ENCODE results near the gene CADPS2.

CADPS2 gene

GRCh38 chr7:122677149-122677548 lies 209.1 kb downstream of the CADPS2 start:
- Histone ChIP-seq H3K79me1 (ENCODE audit: low read depth, low read length) (no peaks in the 10 kb centered on the region), H3K4me2 (ENCODE audit: insufficient read depth, low read length, poor library complexity, severe bottlenecking) (no peak overlapping the region), H3K4ac (ENCODE audit: low read length) (no peak overlapping the region), H3K18ac (ENCODE audit: low read length) (no peak overlapping the region), H2BK120ac (ENCODE audit: low read depth, low read length) (no peak overlapping the region), H3K4me3 (ENCODE audit: low read length in 2 of 2) (no peak overlapping the region), H4K91ac (ENCODE audit: low read depth, low read length, poor library complexity) (no peak overlapping the region), H3K9ac (ENCODE audit: low read depth, low read length, poor library complexity) (no peak overlapping the region), H3K36me3 (replicated peaks in 1 of 2; ENCODE audit: control insufficient read depth in 2 of 2, insufficient read depth in 2 of 2, low read length in 2 of 2) (no peaks in the 10 kb centered on the region), H3K9me3 (replicated peaks in 1 of 2; ENCODE audit: control insufficient read depth in 2 of 2, insufficient read depth in 1 of 2, low read depth in 1 of 2, low read length in 2 of 2) (peaks cover 0 to 6% of the 10 kb centered on the region in 2 donors), H2BK15ac (ENCODE audit: low read length) (no peak overlapping the region), H3K27ac (replicated peaks; ENCODE audit: low read length) (no peak overlapping the region), H2AFZ (ENCODE audit: low read length) (no peak overlapping the region), H4K8ac (ENCODE audit: low read depth, low read length) (no peak overlapping the region), H2AK5ac (ENCODE audit: low read depth, low read length) (no peak overlapping the region), H3K27me3 (ENCODE audit: control insufficient read depth in 3 of 3, insufficient read depth in 3 of 3, low read depth in 1 of 3, low read length in 3 of 3) (no peaks in the 10 kb centered on the region), H3K4me1 (ENCODE audit: control insufficient read depth in 2 of 2, insufficient read depth in 1 of 2, low read depth in 1 of 2, low read length in 2 of 2) (peaks cover 2 to 21% of the 10 kb centered on the region in 2 donors), H2BK12ac (ENCODE audit: low read length) (no peak overlapping the region), H3K23ac (ENCODE audit: low read depth, low read length, poor library complexity) (no peak overlapping the region), H3K14ac (ENCODE audit: low read length) (no peak overlapping the region), H2BK5ac (ENCODE audit: low read length) (no peak overlapping the region)
- no CpG with 5 or more reads among the region's 1 CpG for WGBS, 2 donors (ENCODE audit: extremely low coverage in 2 of 2, insufficient read length in 2 of 2, insufficient replicate concordance in 1 of 2)
- no peak for DNase-seq (ENCODE audit: low spot score)

DNA sequence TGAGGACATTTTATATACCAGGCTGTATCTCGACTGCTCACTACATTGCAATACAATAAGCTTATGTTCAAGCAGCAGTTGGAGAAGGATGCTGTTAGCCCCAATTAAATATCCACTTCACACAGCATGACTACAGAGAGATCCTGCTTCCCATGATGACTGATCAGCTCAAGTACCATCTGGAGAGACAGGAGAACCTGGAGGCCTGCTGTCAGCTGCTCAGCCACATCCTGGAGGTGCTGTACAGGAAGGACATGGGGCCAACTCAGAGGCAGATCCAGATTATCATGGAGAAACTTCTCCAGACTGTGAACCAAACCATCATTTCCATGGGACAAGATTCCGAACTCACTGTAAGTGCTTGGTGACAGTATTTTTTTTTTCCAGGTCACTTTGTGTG lies 209.8 kb downstream of the CADPS2 start:
- H3K4me2 ChIP-seq (ENCODE audit: insufficient read depth, low read length, poor library complexity, severe bottlenecking), result no peak overlapping the region
- no peak overlapping the region for H3K23ac ChIP-seq (ENCODE audit: low read depth, low read length, poor library complexity)
- no peak overlapping the region for H2BK5ac ChIP-seq (ENCODE audit: low read length)
- no peak overlapping the region for H3K4me3 ChIP-seq (ENCODE audit: low read length in 2 of 2)
- no peaks in the 10 kb centered on the region for H3K79me1 ChIP-seq (ENCODE audit: low read depth, low read length)
- no CpG with 5 or more reads among the region's 2 CpGs for WGBS, 2 donors (ENCODE audit: extremely low coverage in 2 of 2, insufficient read length in 2 of 2, insufficient replicate concordance in 1 of 2)
- H2BK120ac ChIP-seq (ENCODE audit: low read depth, low read length), result no peak overlapping the region
- DNase-seq (ENCODE audit: low spot score), result no peak
- H3K27me3 ChIP-seq (ENCODE audit: control insufficient read depth in 3 of 3, insufficient read depth in 3 of 3, low read depth in 1 of 3, low read length in 3 of 3), result no peaks in the 10 kb centered on the region
- H3K4me1 ChIP-seq (ENCODE audit: control insufficient read depth in 2 of 2, insufficient read depth in 1 of 2, low read depth in 1 of 2, low read length in 2 of 2), result peaks cover 2 to 21% of the 10 kb centered on the region in 2 donors
- H2AFZ ChIP-seq (ENCODE audit: low read length), result no peak overlapping the region
- H3K9ac ChIP-seq (ENCODE audit: low read depth, low read length, poor library complexity), result no peak overlapping the region
- H4K8ac ChIP-seq (ENCODE audit: low read depth, low read length), result no peak overlapping the region
- H3K4ac ChIP-seq (ENCODE audit: low read length), result no peak overlapping the region
- H2AK5ac ChIP-seq (ENCODE audit: low read depth, low read length), result no peak overlapping the region
- H3K27ac ChIP-seq (replicated peaks; ENCODE audit: low read length), result no peak overlapping the region
- H3K14ac ChIP-seq (ENCODE audit: low read length), result no peak overlapping the region
- no peak overlapping the region for H2BK12ac ChIP-seq (ENCODE audit: low read length)
- H4K91ac ChIP-seq (ENCODE audit: low read depth, low read length, poor library complexity), result no peak overlapping the region
- no peaks in the 10 kb centered on the region for H3K36me3 ChIP-seq (replicated peaks in 1 of 2; ENCODE audit: control insufficient read depth in 2 of 2, insufficient read depth in 2 of 2, low read length in 2 of 2)
- no peak overlapping the region for H2BK15ac ChIP-seq (ENCODE audit: low read length)
- no peak overlapping the region for H3K18ac ChIP-seq (ENCODE audit: low read length)
- H3K9me3 ChIP-seq (replicated peaks in 1 of 2; ENCODE audit: control insufficient read depth in 2 of 2, insufficient read depth in 1 of 2, low read depth in 1 of 2, low read length in 2 of 2), result peaks cover 0 to 6% of the 10 kb centered on the region in 2 donors

DNA sequence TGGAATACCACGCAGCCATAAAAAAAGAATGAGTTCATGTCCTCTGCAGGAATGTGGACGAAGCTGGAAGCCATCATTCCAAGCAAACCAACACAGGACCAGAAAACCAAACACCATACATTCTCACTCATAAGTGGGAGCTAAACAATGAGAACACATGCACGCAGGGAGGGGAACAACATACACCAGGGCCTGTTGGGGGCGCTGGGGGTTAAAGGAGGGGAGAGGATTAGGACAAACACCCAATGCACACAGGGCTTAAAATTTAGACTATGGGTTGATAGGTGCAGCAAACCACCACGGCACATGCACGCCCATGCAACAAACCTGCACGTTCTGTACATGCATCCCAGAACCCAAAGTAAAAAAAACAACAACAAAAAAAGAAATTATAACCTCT lies 210.6 kb downstream of the CADPS2 start:
- no CpG with 5 or more reads among the region's 7 CpGs for WGBS, 2 donors (ENCODE audit: extremely low coverage in 2 of 2, insufficient read length in 2 of 2, insufficient replicate concordance in 1 of 2)
- Histone ChIP-seq H3K23ac (ENCODE audit: low read depth, low read length, poor library complexity) (no peak overlapping the region), H2BK120ac (ENCODE audit: low read depth, low read length) (no peak overlapping the region), H3K4ac (ENCODE audit: low read length) (no peak overlapping the region), H4K8ac (ENCODE audit: low read depth, low read length) (no peak overlapping the region), H2BK15ac (ENCODE audit: low read length) (no peak overlapping the region), H3K27me3 (ENCODE audit: control insufficient read depth in 3 of 3, insufficient read depth in 3 of 3, low read depth in 1 of 3, low read length in 3 of 3) (no peaks in the 10 kb centered on the region), H4K91ac (ENCODE audit: low read depth, low read length, poor library complexity) (no peak overlapping the region), H2AFZ (ENCODE audit: low read length) (no peak overlapping the region), H3K4me1 (ENCODE audit: control insufficient read depth in 2 of 2, insufficient read depth in 1 of 2, low read depth in 1 of 2, low read length in 2 of 2) (peaks cover 2 to 21% of the 10 kb centered on the region in 2 donors), H2BK5ac (ENCODE audit: low read length) (no peak overlapping the region), H2AK5ac (ENCODE audit: low read depth, low read length) (no peak overlapping the region), H3K9me3 (replicated peaks in 1 of 2; ENCODE audit: control insufficient read depth in 2 of 2, insufficient read depth in 1 of 2, low read depth in 1 of 2, low read length in 2 of 2) (peaks cover 0 to 6% of the 10 kb centered on the region in 2 donors), H3K14ac (ENCODE audit: low read length) (no peak overlapping the region), H3K27ac (replicated peaks; ENCODE audit: low read length) (no peak overlapping the region), H3K18ac (ENCODE audit: low read length) (no peak overlapping the region), H2BK12ac (ENCODE audit: low read length) (no peak overlapping the region), H3K4me2 (ENCODE audit: insufficient read depth, low read length, poor library complexity, severe bottlenecking) (no peak overlapping the region), H3K79me1 (ENCODE audit: low read depth, low read length) (no peaks in the 10 kb centered on the region), H3K9ac (ENCODE audit: low read depth, low read length, poor library complexity) (no peak overlapping the region), H3K4me3 (ENCODE audit: low read length in 2 of 2) (no peak overlapping the region), H3K36me3 (replicated peaks in 1 of 2; ENCODE audit: control insufficient read depth in 2 of 2, insufficient read depth in 2 of 2, low read length in 2 of 2) (no peaks in the 10 kb centered on the region)
- DNase-seq (ENCODE audit: low spot score), result no peak

- WGBS, 2 donors (ENCODE audit: extremely low coverage in 2 of 2, insufficient read length in 2 of 2, insufficient replicate concordance in 1 of 2), result no CpG with 5 or more reads among the region's 7 CpGs
- Histone ChIP-seq H3K4me3 (ENCODE audit: low read length in 2 of 2) (no peak overlapping the region), H3K9ac (ENCODE audit: low read depth, low read length, poor library complexity) (no peak overlapping the region), H4K8ac (ENCODE audit: low read depth, low read length) (no peak overlapping the region), H3K36me3 (replicated peaks in 1 of 2; ENCODE audit: control insufficient read depth in 2 of 2, insufficient read depth in 2 of 2, low read length in 2 of 2) (no peaks in the 10 kb centered on the region), H3K79me1 (ENCODE audit: low read depth, low read length) (no peaks in the 10 kb centered on the region), H2BK5ac (ENCODE audit: low read length) (no peak overlapping the region), H3K14ac (ENCODE audit: low read length) (no peak overlapping the region), H2AK5ac (ENCODE audit: low read depth, low read length) (no peak overlapping the region), H3K23ac (ENCODE audit: low read depth, low read length, poor library complexity) (no peak overlapping the region), H3K4me2 (ENCODE audit: insufficient read depth, low read length, poor library complexity, severe bottlenecking) (no peak overlapping the region), H3K4ac (ENCODE audit: low read length) (no peak overlapping the region), H3K9me3 (replicated peaks in 1 of 2; ENCODE audit: control insufficient read depth in 2 of 2, insufficient read depth in 1 of 2, low read depth in 1 of 2, low read length in 2 of 2) (peaks cover 0 to 6% of the 10 kb centered on the region in 2 donors), H4K91ac (ENCODE audit: low read depth, low read length, poor library complexity) (no peak overlapping the region), H2BK120ac (ENCODE audit: low read depth, low read length) (no peak overlapping the region), H2BK12ac (ENCODE audit: low read length) (no peak overlapping the region), H3K4me1 (ENCODE audit: control insufficient read depth in 2 of 2, insufficient read depth in 1 of 2, low read depth in 1 of 2, low read length in 2 of 2) (peaks cover 2 to 19% of the 10 kb centered on the region in 2 donors), H3K18ac (ENCODE audit: low read length) (no peak overlapping the region), H2AFZ (ENCODE audit: low read length) (no peak overlapping the region), H2BK15ac (ENCODE audit: low read length) (no peak overlapping the region), H3K27ac (replicated peaks; ENCODE audit: low read length) (no peak overlapping the region), H3K27me3 (ENCODE audit: control insufficient read depth in 3 of 3, insufficient read depth in 3 of 3, low read depth in 1 of 3, low read length in 3 of 3) (no peaks in the 10 kb centered on the region)
- no peak for DNase-seq (ENCODE audit: low spot score)
These were observed 211.2 kb downstream of the CADPS2 start for GRCh38 chr7:122675011-122675410.
